ENCODE data around the gene RANGAP1. TPM values are rescaled to one million over a fixed set of nuclear protein-coding genes. Genes with fewer than 3 reads are reported as not detected.

RANGAP1 gene
- total RNA-seq, 4 donors from 2014 or later, result 31.4 to 75.2 (median 52.1) TPM

GRCh38 chr22:41238570-41239442, 47.2 kb downstream of the RANGAP1 start:
- TF ChIP-seq POLR2A (IDR thresholded peaks at IDR 0.05), result no peak
- no peak for TF ChIP-seq CTCF (IDR thresholded peaks at IDR 0.05 in 4 of 5, conservative IDR thresholded peaks at IDR 0.05 in 1 of 5)
- in situ Hi-C loops (cut with MboI; ENCODE audit: low sequenced_read_pairs in 4 of 4) (no loop called here), intact Hi-C loops (cut with DNase I; ENCODE audit: low total_unique reads) (no loop called here)
- Histone ChIP-seq H3K36me3 (no peaks in the 10 kb centered on the region), H3K4me1 (peaks cover 0 to 6% of the 10 kb centered on the region in 2 donors), H3K4me3 (no peak overlapping the region), H3K27ac (no peak overlapping the region), H3K27me3 (no peaks in the 10 kb centered on the region), H3K9me3 (no peaks in the 10 kb centered on the region)
- DNase-seq (no peak), ATAC-seq (no peak)

GRCh38 chr22:41237707-41238569, 48.0 kb downstream of the RANGAP1 start:
- ATAC-seq (peak; percentile 61 to 67), DNase-seq (peak; percentile 17 to 58)
- no peaks in the 10 kb centered on the region for H3K36me3 ChIP-seq
- intact Hi-C loops (cut with DNase I; ENCODE audit: low total_unique reads) (loop anchor here (1.0 kb wide), 1 partner anchor 316 kb away; no protein-coding TSS in a partner anchor), in situ Hi-C loops (cut with MboI; ENCODE audit: low sequenced_read_pairs in 4 of 4) (no loop called here)
- H3K27ac ChIP-seq, result no peak overlapping the region
- H3K4me1 ChIP-seq, result peaks cover 0 to 6% of the 10 kb centered on the region in 2 donors
- H3K4me3 ChIP-seq, result peak overlapping the region; percentile 33 to 53 (median 44)
- TF ChIP-seq POLR2A (IDR thresholded peaks at IDR 0.05) (no peak), CTCF (IDR thresholded peaks at IDR 0.05 in 4 of 5, conservative IDR thresholded peaks at IDR 0.05 in 1 of 5) (peak; percentile 24 to 57 (median 49))
- no peaks in the 10 kb centered on the region for H3K9me3 ChIP-seq
- H3K27me3 ChIP-seq, result no peaks in the 10 kb centered on the region

- Histone ChIP-seq H3K36me3 (no peaks in the 10 kb centered on the region), H3K4me3 (peak overlapping the region; percentile 33 to 53 (median 44)), H3K27me3 (no peaks in the 10 kb centered on the region), H3K9me3 (no peaks in the 10 kb centered on the region), H3K27ac (no peak overlapping the region), H3K4me1 (peaks cover 0 to 6% of the 10 kb centered on the region in 2 donors)
- DNase-seq, result no peak
- in situ Hi-C loops (cut with MboI; ENCODE audit: low sequenced_read_pairs in 4 of 4), result no loop called here
- intact Hi-C loops (cut with DNase I; ENCODE audit: low total_unique reads), result loop anchor here (1.0 kb wide), 1 partner anchor 315 kb away; no protein-coding TSS in a partner anchor
- TF ChIP-seq CTCF (IDR thresholded peaks at IDR 0.05 in 4 of 5, conservative IDR thresholded peaks at IDR 0.05 in 1 of 5) (no peak), POLR2A (IDR thresholded peaks at IDR 0.05) (no peak)
- ATAC-seq, result no peak
Measured at GRCh38 chr22:41237036-41237706, 48.8 kb downstream of the RANGAP1 start.

GRCh38 chr22:41234815-41235695, 50.9 kb downstream of the RANGAP1 start:
- DNase-seq (no peak), ATAC-seq (no peak)
- H3K9me3 ChIP-seq, result no peaks in the 10 kb centered on the region
- in situ Hi-C loops (cut with MboI; ENCODE audit: low sequenced_read_pairs in 4 of 4), result no loop called here
- H3K4me3 ChIP-seq, result no peak overlapping the region
- peaks cover 0 to 6% of the 10 kb centered on the region in 2 donors for H3K4me1 ChIP-seq
- intact Hi-C loops (cut with DNase I; ENCODE audit: low total_unique reads), result no loop called here
- H3K27ac ChIP-seq, result no peak overlapping the region
- no peaks in the 10 kb centered on the region for H3K27me3 ChIP-seq
- H3K36me3 ChIP-seq, result peaks cover 0 to 9% of the 10 kb centered on the region in 2 donors
- TF ChIP-seq POLR2A (IDR thresholded peaks at IDR 0.05) (no peak), CTCF (IDR thresholded peaks at IDR 0.05 in 4 of 5, conservative IDR thresholded peaks at IDR 0.05 in 1 of 5) (no peak)

Data from gastrocnemius medialis (tissue), 4 donors.